HepG2 (cell line): Measurements from ENCODE around the gene POLR3GL. TPM values are rescaled to one million over a fixed set of nuclear protein-coding genes. Genes with fewer than 3 reads are reported as not detected.

Experiments used
- ATAC-seq: fragments of 200-7000 bp; cut with Tn5 transposase; 3 replicates; pipeline ENCODE4 v1.9.1; 2020; ENCODE audit warnings: mild to moderate bottlenecking, moderate library complexity
- BruUV-seq: library from RNA; stranded (reverse); fragments of 400-500 nt; replicated peaks from 2 replicates; lab custom pipeline; 2021; lab: Mats Ljungman, UMichigan
- CTCF ChIA-PET: fragments of 300-600 bp; formaldehyde crosslinking; extraction: SDS; loops from one replicate; lab custom pipeline; 2021; ENCODE audit warnings: low total read pairs, inconsistent platforms, low intra/inter-chr PET ratio; lab: Yijun Ruan, JAX
- POLR2A ChIA-PET: fragments of 350-600 bp; sonication (Branson Sonifier 250); formaldehyde crosslinking; loops from one replicate; lab custom pipeline; 2020; ENCODE audit warnings: antibody characterized with exemption, inconsistent platforms; lab: Yijun Ruan, JAX
- DNase-seq: peaks from one replicate; pipeline ENCODE4 v3.0.0-alpha.2; 2015; ENCODE audit warnings: low spot score
- FAIRE-seq: peaks from 3 replicates; lab custom pipeline; 2011; peaks lifted over from hg19 to GRCh38; lab: Jason Lieb, UNC
- H2AFZ ChIP-seq: one replicate; pipeline ENCODE4 v1.6.1; 2011; ENCODE audit warnings: low read length, inconsistent platforms
- H3K27ac ChIP-seq: fragments of 300-600 bp; 3 replicates; pipeline ENCODE4 v1.8.0; 2011; ENCODE audit warnings: mixed run types, mild to moderate bottlenecking, mixed read lengths, low read length, inconsistent platforms; ENCODE audit not compliant: insufficient read depth; ENCODE audit errors: extremely low read length
- H3K27me3 ChIP-seq, 2 experiments: fragments of 200-600 bp in 1 of 2; 2 replicates in 1 of 2; 3 replicates in 1 of 2; pipeline versions ENCODE4 v1.6.0 to v1.8.0; 2011; ENCODE audit warnings: low read length in 2 of 2, mild to moderate bottlenecking in 2 of 2, moderate library complexity in 2 of 2, inconsistent platforms in 1 of 2; ENCODE audit not compliant: insufficient read depth in 2 of 2, control insufficient read depth in 1 of 2
- H3K36me3 ChIP-seq, 2 experiments: fragments of 200-600 bp in 1 of 2; replicated peaks in 1 of 2; 2 replicates in 1 of 2; 3 replicates in 1 of 2; pipeline versions ENCODE4 v1.5.1 to v1.8.0; 2011; ENCODE audit warnings: low read length in 2 of 2, inconsistent platforms in 1 of 2; ENCODE audit not compliant: insufficient read depth in 2 of 2, control insufficient read depth in 1 of 2
- H3K4me1 ChIP-seq: 2 replicates; pipeline ENCODE4 v1.5.1; 2012; ENCODE audit warnings: low read length, inconsistent platforms; ENCODE audit not compliant: insufficient read depth
- H3K4me2 ChIP-seq: 2 replicates; pipeline ENCODE4 v1.6.0; 2011; ENCODE audit warnings: low read depth, low read length, inconsistent platforms
- H3K4me3 ChIP-seq, 3 experiments: fragments of 200-600 bp in 1 of 3; sonication (generic), shearing (Covaris generic) in 1 of 3; replicated peaks in 1 of 3; 2 replicates each; pipeline ENCODE4 v1.5.1; 2011 to 2016; ENCODE audit warnings: low read length in 3 of 3, inconsistent platforms in 2 of 3, low read depth in 2 of 3, mild to moderate bottlenecking in 2 of 3, control low read depth in 1 of 3, mixed read lengths in 1 of 3; ENCODE audit not compliant: insufficient read depth in 1 of 3
- H3K79me2 ChIP-seq: one replicate; pipeline ENCODE4 v1.6.1; 2011; ENCODE audit warnings: low read length, inconsistent platforms; ENCODE audit not compliant: insufficient read depth
- H3K9ac ChIP-seq: 2 replicates; pipeline ENCODE4 v1.6.0; 2011; ENCODE audit warnings: mild to moderate bottlenecking, low read depth, low read length, inconsistent platforms; ENCODE audit not compliant: insufficient read depth
- H3K9me3 ChIP-seq: 2 replicates; pipeline ENCODE4 v1.5.1; 2012; ENCODE audit warnings: mild to moderate bottlenecking, low read length
- H4K20me1 ChIP-seq: 2 replicates; pipeline ENCODE4 v1.6.0; 2011; ENCODE audit warnings: inconsistent platforms, mild to moderate bottlenecking, low read length, moderate library complexity; ENCODE audit not compliant: insufficient read depth
- HNF4A ChIP-seq: sonication (generic); formaldehyde crosslinking; IDR thresholded peaks from 2 replicates; pipeline ENCODE4 v1.4.0; 2020; ENCODE audit warnings: missing genetic modification reagents
- NR1H2 ChIP-seq: sonication (generic); formaldehyde crosslinking; IDR thresholded peaks from 2 replicates; pipeline ENCODE4 v1.8.1; 2022; ENCODE audit warnings: low read depth, missing genetic modification reagents, borderline replicate concordance
- SIN3A ChIP-seq: IDR thresholded peaks from 2 replicates; pipeline ENCODE4 v1.6.1; 2011; ENCODE audit warnings: low read depth, mild to moderate bottlenecking, control low read depth, low read length, borderline replicate concordance
- XRCC5 ChIP-seq: fragments of 200-400 bp; formaldehyde crosslinking; optimal IDR thresholded peaks from 2 replicates; pipeline ENCODE3; 2017; ENCODE audit warnings: mild to moderate bottlenecking, low read length
- ZNF644 ChIP-seq: IDR thresholded peaks from 2 replicates; pipeline ENCODE4 v1.6.1; 2016; ENCODE audit warnings: low read depth
- ZNF816 ChIP-seq: sonication (generic); formaldehyde crosslinking; IDR thresholded peaks from 2 replicates; pipeline ENCODE4 v1.8.0; 2022; ENCODE audit warnings: missing genetic modification reagents, mild to moderate bottlenecking, borderline replicate concordance
- WGBS: methylation state at CpG from one replicate; pipeline ENCODE4 v1.1.6; 2017; ENCODE audit warnings: low lambda C conversion rate; 5-methylcytosine and 5-hydroxymethylcytosine counted together
- in situ Hi-C: cut with HindIII; loops from 2 replicates; pipeline ENCODE4 v1.10.0; 2017; ENCODE audit warnings: low pct_unique_long_range_greater_than_20kb; ENCODE audit not compliant: extremely low pct_ligation_motif_present
- intact Hi-C: fragments of 100-400 bp; cut with micrococcal nuclease; formaldehyde crosslinking; loops from one replicate; pipeline ENCODE4 v1.10.0; 2022; ENCODE audit not compliant: unreplicated experiment
- polyA plus RNA-seq, 8 experiments: library from polyadenylated mRNA; depleted of rRNA in 3 of 8; stranded (reverse) in 7 of 8; unstranded in 1 of 8; fragments of >200 nt; fragmentation: Illumina TruSeq in 4 of 8; extraction: Trizol in 4 of 8; gene quantifications; 2 replicates each; pipeline versions ENCODE4 v1.2.1 to v1.2.3, GENCODE V29; 2011 to 2016; ENCODE audit warnings: low read depth in 4 of 8, missing spikeins in 1 of 8, mixed read lengths in 1 of 8; ENCODE audit not compliant: insufficient read depth in 1 of 8
- total RNA-seq, 5 experiments: library from RNA; depleted of rRNA; stranded (reverse); fragments of >200 nt; fragmentation: Illumina TruSeq; extraction: Trizol; gene quantifications; 2 replicates each; pipeline ENCODE4 v1.2.3, GENCODE V29; 2016; ENCODE audit warnings: low read depth in 1 of 5
- TF ChIP-seq, protein P1 (sequence below): sonication (generic); formaldehyde crosslinking; IDR thresholded peaks from 2 replicates; pipeline ENCODE4 v1.5.1; 2020; ENCODE audit warnings: missing genetic modification reagents, mild to moderate bottlenecking, borderline replicate concordance
- TF ChIP-seq, protein P2 (sequence below): sonication (generic); formaldehyde crosslinking; IDR thresholded peaks from 2 replicates; pipeline ENCODE4 v1.5.1; 2020; ENCODE audit warnings: missing genetic modification reagents, mild to moderate bottlenecking, borderline replicate concordance
- TF ChIP-seq, protein P3 (sequence below): sonication (generic); formaldehyde crosslinking; IDR thresholded peaks from 2 replicates; pipeline ENCODE4 v1.8.0; 2022; ENCODE audit warnings: mild to moderate bottlenecking, missing genetic modification reagents; ENCODE audit not compliant: insufficient replicate concordance

The POLR3GL gene
- total and polyA plus RNA-seq, 2 of the 13 experiments (the other 11 are each of a cell fraction or from before 2014, with no cell fraction given), result 11.5 to 12.4 TPM

DNA sequence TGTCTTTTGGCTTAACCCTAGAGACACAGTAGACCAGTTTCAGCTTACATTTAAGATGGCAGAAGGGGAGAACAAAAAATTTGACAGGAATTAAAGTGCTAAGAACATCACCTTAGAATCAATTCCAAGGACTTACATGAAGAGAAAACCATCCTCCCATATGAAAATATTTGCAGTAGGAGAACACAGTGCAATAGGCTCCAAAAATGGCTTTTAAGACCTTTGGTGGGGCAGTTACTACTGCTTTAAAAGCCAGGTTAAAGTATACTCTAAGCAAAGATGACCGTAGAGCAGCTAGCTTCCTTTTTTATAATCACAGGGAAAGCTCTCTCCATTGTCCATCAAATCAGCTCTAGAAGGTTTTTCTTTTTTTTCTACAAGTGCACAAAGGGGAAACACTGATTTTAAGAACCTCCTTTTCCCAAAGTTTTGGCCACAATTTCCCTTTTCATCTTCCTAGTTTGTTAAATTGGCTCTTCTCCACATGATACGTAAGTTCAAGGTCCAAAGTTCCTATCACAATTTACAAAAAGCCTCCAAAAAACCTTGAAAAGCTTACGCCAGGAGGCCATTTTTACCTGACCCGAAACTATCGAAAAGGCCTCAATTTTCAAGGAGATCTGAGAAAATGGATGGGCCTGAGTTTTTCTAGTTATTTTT lies 28.6 kb downstream of the POLR3GL start:
- TF ChIP-seq HNF4A (CRISPR knock-in tag), result peak; percentile 38
- TF ChIP-seq ZNF644 (CRISPR knock-in tag), result no peak
- TF ChIP-seq, protein P1, sequence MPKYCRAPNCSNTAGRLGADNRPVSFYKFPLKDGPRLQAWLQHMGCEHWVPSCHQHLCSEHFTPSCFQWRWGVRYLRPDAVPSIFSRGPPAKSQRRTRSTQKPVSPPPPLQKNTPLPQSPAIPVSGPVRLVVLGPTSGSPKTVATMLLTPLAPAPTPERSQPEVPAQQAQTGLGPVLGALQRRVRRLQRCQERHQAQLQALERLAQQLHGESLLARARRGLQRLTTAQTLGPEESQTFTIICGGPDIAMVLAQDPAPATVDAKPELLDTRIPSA, result no peak
- TF ChIP-seq SIN3A, result 0 out of 2 replicates have a peak, but pooled peaks have one; percentile 19
- no peak for TF ChIP-seq XRCC5
- TF ChIP-seq, protein P2, sequence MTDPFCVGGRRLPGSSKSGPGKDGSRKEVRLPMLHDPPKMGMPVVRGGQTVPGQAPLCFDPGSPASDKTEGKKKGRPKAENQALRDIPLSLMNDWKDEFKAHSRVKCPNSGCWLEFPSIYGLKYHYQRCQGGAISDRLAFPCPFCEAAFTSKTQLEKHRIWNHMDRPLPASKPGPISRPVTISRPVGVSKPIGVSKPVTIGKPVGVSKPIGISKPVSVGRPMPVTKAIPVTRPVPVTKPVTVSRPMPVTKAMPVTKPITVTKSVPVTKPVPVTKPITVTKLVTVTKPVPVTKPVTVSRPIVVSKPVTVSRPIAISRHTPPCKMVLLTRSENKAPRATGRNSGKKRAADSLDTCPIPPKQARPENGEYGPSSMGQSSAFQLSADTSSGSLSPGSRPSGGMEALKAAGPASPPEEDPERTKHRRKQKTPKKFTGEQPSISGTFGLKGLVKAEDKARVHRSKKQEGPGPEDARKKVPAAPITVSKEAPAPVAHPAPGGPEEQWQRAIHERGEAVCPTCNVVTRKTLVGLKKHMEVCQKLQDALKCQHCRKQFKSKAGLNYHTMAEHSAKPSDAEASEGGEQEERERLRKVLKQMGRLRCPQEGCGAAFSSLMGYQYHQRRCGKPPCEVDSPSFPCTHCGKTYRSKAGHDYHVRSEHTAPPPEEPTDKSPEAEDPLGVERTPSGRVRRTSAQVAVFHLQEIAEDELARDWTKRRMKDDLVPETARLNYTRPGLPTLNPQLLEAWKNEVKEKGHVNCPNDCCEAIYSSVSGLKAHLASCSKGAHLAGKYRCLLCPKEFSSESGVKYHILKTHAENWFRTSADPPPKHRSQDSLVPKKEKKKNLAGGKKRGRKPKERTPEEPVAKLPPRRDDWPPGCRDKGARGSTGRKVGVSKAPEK (CRISPR knock-in tag), result no peak
- TF ChIP-seq ZNF816 (CRISPR knock-in tag), result 0 out of 2 replicates have a peak, but pooled peaks have one; percentile 45
- no peak for TF ChIP-seq NR1H2 (CRISPR knock-in tag)
- TF ChIP-seq, protein P3, sequence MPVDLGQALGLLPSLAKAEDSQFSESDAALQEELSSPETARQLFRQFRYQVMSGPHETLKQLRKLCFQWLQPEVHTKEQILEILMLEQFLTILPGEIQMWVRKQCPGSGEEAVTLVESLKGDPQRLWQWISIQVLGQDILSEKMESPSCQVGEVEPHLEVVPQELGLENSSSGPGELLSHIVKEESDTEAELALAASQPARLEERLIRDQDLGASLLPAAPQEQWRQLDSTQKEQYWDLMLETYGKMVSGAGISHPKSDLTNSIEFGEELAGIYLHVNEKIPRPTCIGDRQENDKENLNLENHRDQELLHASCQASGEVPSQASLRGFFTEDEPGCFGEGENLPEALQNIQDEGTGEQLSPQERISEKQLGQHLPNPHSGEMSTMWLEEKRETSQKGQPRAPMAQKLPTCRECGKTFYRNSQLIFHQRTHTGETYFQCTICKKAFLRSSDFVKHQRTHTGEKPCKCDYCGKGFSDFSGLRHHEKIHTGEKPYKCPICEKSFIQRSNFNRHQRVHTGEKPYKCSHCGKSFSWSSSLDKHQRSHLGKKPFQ (CRISPR knock-in tag), result peak; percentile 26
- Histone ChIP-seq H3K27me3 (no peaks in the 10 kb centered on the region; a peak in 1 of 5 replicates), H3K27ac (no peak overlapping the region), H3K4me1 (peaks cover 63% of the 10 kb centered on the region), H2AFZ (no peak overlapping the region), H3K79me2 (peaks cover 33% of the 10 kb centered on the region), H3K9ac (peak overlapping the region; percentile 93; the same call in 1 of the 2 replicates), H4K20me1 (peaks cover 50% of the 10 kb centered on the region), H3K4me2 (peak overlapping the region; percentile 97), H3K36me3 (peaks cover 2 to 22% of the 10 kb centered on the region in 2 experiments; a peak in 3 of 5 replicates), H3K4me3 (peak overlapping the region in 1 of 3 experiments; percentile 91; a peak in 3 of 6 replicates), H3K9me3 (no peaks in the 10 kb centered on the region)
- intact Hi-C loops (no loop called here), in situ Hi-C loops (no loop called here)
- 61% methylated on average over 5 of the region's 5 CpGs for WGBS
- CTCF ChIA-PET, result no interaction called here
- FAIRE-seq, result no peak
- ATAC-seq, result no peak
- BruUV-seq, result no TSS peak
- POLR2A ChIA-PET, result interaction anchor here (0.8 to 2.6 kb wide), 3 partner anchors 10 to 29 kb away, joined by 3 to 11 read pairs (median 5); partner anchors contain the start of genes ANKRD34A and POLR3GL
- no peak for DNase-seq
